Loucy (cell line): ENCODE results near the gene CEP112.

Experiments used
- CTCF ChIP-seq: fragments of 200-600 bp; sonication (generic); conservative IDR thresholded peaks from 2 replicates; pipeline ENCODE4 v1.5.1; 2014; ENCODE audit warnings: mild to moderate bottlenecking, antibody characterized with exemption, low read length
- EZH2phosphoT487 ChIP-seq: fragments of 200-600 bp; IDR thresholded peaks from 2 replicates; pipeline ENCODE4 v1.6.1; 2018; ENCODE audit warnings: antibody characterized with exemption, mild to moderate bottlenecking, moderate library complexity, borderline replicate concordance

GRCh38 chr17:66018786-66019185, 173.1 kb downstream of the CEP112 start:
- TF ChIP-seq CTCF (no peak), EZH2phosphoT487 (no peak)
